Renal cortex interstitium (tissue), 11 donors: ENCODE results near the gene B3GAT1. TPM values are rescaled to one million over a fixed set of nuclear protein-coding genes. Genes with fewer than 3 reads are reported as not detected.

Source experiments
- DNase-seq, 11 donors: peaks; one replicate each; pipeline ENCODE4 v3.0.0-alpha.2; 2013; ENCODE audit warnings: low read depth in 9 of 11, low spot score in 4 of 11; ENCODE audit errors: extremely low read depth in 1 of 11
- polyA plus RNA-seq, 3 donors: library from polyadenylated mRNA; unstranded; fragments of 120-200 nt; gene quantifications; one replicate each; pipeline ENCODE4 v1.2.1, GENCODE V29; 2013; ENCODE audit not compliant: insufficient read length in 3 of 3

B3GAT1 gene
- polyA plus RNA-seq, 3 donors: 4.3 to 4.9 (median 4.6) TPM

- DNase-seq: no peak
Observed at GRCh38 chr11:134414766-134415765, 3.0 kb upstream of the B3GAT1 start.

GRCh38 chr11:134413826-134414731 is 2.0 kb upstream of the B3GAT1 start:
- DNase-seq: no peak

- no peak for DNase-seq
Observed at GRCh38 chr11:134413043-134413825, 1.2 kb upstream of the B3GAT1 start.

- no peak for DNase-seq
Observed at GRCh38 chr11:134410766-134411165, 1.3 kb downstream of the B3GAT1 start.

GRCh38 chr11:134409552-134410429 is 2.3 kb downstream of the B3GAT1 start:
- no peak for DNase-seq

- no peak for DNase-seq
Observed at GRCh38 chr11:134407923-134408322, 4.1 kb downstream of the B3GAT1 start.

- DNase-seq: no peak
Observed at GRCh38 chr11:134407321-134407828, 4.7 kb downstream of the B3GAT1 start.

GRCh38 chr11:134406264-134407185 is 5.5 kb downstream of the B3GAT1 start:
- DNase-seq: no peak

GRCh38 chr11:134405841-134406240 is 6.2 kb downstream of the B3GAT1 start:
- no peak for DNase-seq

- no peak for DNase-seq
Observed at GRCh38 chr11:134405436-134405835, 6.6 kb downstream of the B3GAT1 start.

- DNase-seq: no peak
Observed at GRCh38 chr11:134404575-134405341, 7.3 kb downstream of the B3GAT1 start.

- no peak for DNase-seq
Observed at GRCh38 chr11:134402910-134403309, 9.1 kb downstream of the B3GAT1 start.

GRCh38 chr11:134401825-134402809 is 9.9 kb downstream of the B3GAT1 start:
- no peak for DNase-seq

GRCh38 chr11:134399996-134400395 is 12.0 kb downstream of the B3GAT1 start:
- no peak for DNase-seq

GRCh38 chr11:134399293-134399654 is 12.8 kb downstream of the B3GAT1 start:
- DNase-seq: no peak
